CD4-positive, alpha-beta memory T cell (primary cell): ENCODE measurements around the gene HSD17B8. TPM values are rescaled to one million over a fixed set of nuclear protein-coding genes. Genes with fewer than 3 reads are reported as not detected.

Source experiments
- CTCF ChIA-PET: fragments of 350-600 bp; sonication (Branson Sonifier 250); formaldehyde crosslinking; loops from one replicate; lab custom pipeline; 2021; ENCODE audit warnings: inconsistent platforms; ENCODE audit not compliant: partially characterized antibody; lab: Charles Lee
- POLR2A ChIA-PET: fragments of 350-600 bp; sonication (Branson Sonifier 250); formaldehyde crosslinking; loops from one replicate; lab custom pipeline; 2021; ENCODE audit not compliant: partially characterized antibody; lab: Charles Lee
- DNase-seq, 5 donors: peaks; one replicate each; pipeline versions ENCODE4 v3.0.0 to v3.0.0-alpha.2; 2020 to 2022; ENCODE audit warnings: mixed read lengths in 1 of 5
- H3K27ac ChIP-seq: one replicate; pipeline ENCODE4 v1.7.0; 2013; ENCODE audit warnings: low read depth, low read length
- H3K27me3 ChIP-seq: 2 replicates; pipeline ENCODE4 v1.7.0; 2013; ENCODE audit warnings: mild to moderate bottlenecking, low read length, moderate library complexity; ENCODE audit not compliant: insufficient read depth
- H3K36me3 ChIP-seq: 2 replicates; pipeline ENCODE4 v1.7.0; 2013; ENCODE audit warnings: mild to moderate bottlenecking, low read length, moderate library complexity; ENCODE audit not compliant: insufficient read depth
- H3K4me1 ChIP-seq: 2 replicates; pipeline ENCODE4 v1.7.0; 2013; ENCODE audit warnings: mild to moderate bottlenecking, low read length, moderate library complexity; ENCODE audit not compliant: insufficient read depth
- H3K4me3 ChIP-seq, 2 donors: one replicate each; pipeline ENCODE4 v1.7.0; 2013; ENCODE audit warnings: low read length in 2 of 2, mild to moderate bottlenecking in 1 of 2
- H3K9me3 ChIP-seq, 2 donors: one replicate each; pipeline ENCODE4 v1.7.0; 2013; ENCODE audit warnings: low read length in 2 of 2, control low read depth in 1 of 2; ENCODE audit not compliant: control insufficient read depth in 1 of 2
- H3K27ac Mint-ChIP-seq, 7 donors: one replicate each; pipeline ENCODE4 v1.8.0; 2020 to 2021; ENCODE audit warnings: mixed read lengths in 7 of 7, mild to moderate bottlenecking in 6 of 7, inconsistent platforms in 3 of 7, moderate library complexity in 3 of 7
- H3K27me3 Mint-ChIP-seq, 2 donors: one replicate each; pipeline ENCODE4 v1.8.0; 2020 to 2021; ENCODE audit warnings: mixed read lengths in 2 of 2
- H3K36me3 Mint-ChIP-seq, 2 donors: one replicate each; pipeline ENCODE4 v1.8.0; 2020 to 2021; ENCODE audit warnings: mixed read lengths in 2 of 2, inconsistent platforms in 1 of 2, mild to moderate bottlenecking in 1 of 2
- H3K4me1 Mint-ChIP-seq, 4 donors: one replicate each; pipeline ENCODE4 v1.8.0; 2020 to 2021; ENCODE audit warnings: mixed read lengths in 4 of 4, mild to moderate bottlenecking in 1 of 4
- H3K4me3 Mint-ChIP-seq, 8 donors: one replicate each; pipeline ENCODE4 v1.8.0; 2020 to 2021; ENCODE audit warnings: mixed read lengths in 8 of 8, mild to moderate bottlenecking in 7 of 8, moderate library complexity in 6 of 8, inconsistent platforms in 3 of 8
- H3K9me3 Mint-ChIP-seq, 8 donors: one replicate each; pipeline ENCODE4 v1.8.0; 2020 to 2021; ENCODE audit warnings: mixed read lengths in 8 of 8, mild to moderate bottlenecking in 5 of 8, inconsistent platforms in 3 of 8, moderate library complexity in 1 of 8
- intact Hi-C: fragments of 100-400 bp; cut with micrococcal nuclease; formaldehyde crosslinking; loops from one replicate; pipeline ENCODE4 v1.15.1; 2023
- polyA plus RNA-seq, 2 donors: library from polyadenylated mRNA; unstranded; fragments of 300-500 nt; fragmentation: Illumina TruSeq; gene quantifications; one replicate each; pipeline ENCODE4 v1.2.3, GENCODE V29; 2021
- total RNA-seq, 2 experiments: library from RNA; stranded (reverse); gene quantifications; one replicate each; pipeline ENCODE4 v1.2.3, GENCODE V29; 2021

Gene HSD17B8
- total and polyA plus RNA-seq, 4 experiments from 2014 or later: 20.2 to 77.3 (median 39.9) TPM

- POLR2A ChIA-PET: no interaction called here
- no peak for DNase-seq
Observed at GRCh38 chr6:33166811-33167210, 37.6 kb upstream of the HSD17B8 start.

GRCh38 chr6:33167374-33168283, 36.8 kb upstream of the HSD17B8 start:
- Histone ChIP-seq H3K4me1 (no peaks in the 10 kb centered on the region), H3K4me3 (no peak overlapping the region), H3K27ac (no peak overlapping the region), H3K9me3 (no peaks in the 10 kb centered on the region), H3K27me3 (no peaks in the 10 kb centered on the region), H3K36me3 (no peaks in the 10 kb centered on the region)
- no peaks in the 10 kb centered on the region for H3K9me3 Mint-ChIP-seq
- no peaks in the 10 kb centered on the region for H3K36me3 Mint-ChIP-seq
- CTCF ChIA-PET: no interaction called here
- peaks cover 0 to 2% of the 10 kb centered on the region in 2 donors for H3K27me3 Mint-ChIP-seq
- no peaks in the 10 kb centered on the region for H3K4me1 Mint-ChIP-seq
- POLR2A ChIA-PET: interaction anchor here (1.5 kb wide), 1 partner anchor 24 kb away, joined by 4 read pairs; the partner anchor contains the start of gene COL11A2
- no peak overlapping the region for H3K4me3 Mint-ChIP-seq
- H3K27ac Mint-ChIP-seq: peak overlapping the region in 1 of 7 donors; percentile 62
- no peak for DNase-seq
- intact Hi-C loops: no loop called here

More at GRCh38 chr6:33166811-33167210, 37.6 kb upstream of the HSD17B8 start:
- no peaks in the 10 kb centered on the region for H3K36me3 ChIP-seq
- peaks cover 0 to 2% (median under 1%) of the 10 kb centered on the region in 4 donors for H3K4me1 Mint-ChIP-seq
- peaks cover 0 to 2% of the 10 kb centered on the region in 2 donors for H3K27me3 Mint-ChIP-seq
- H3K27ac Mint-ChIP-seq: no peak overlapping the region
- peaks cover 0 to 2% (median 0%) of the 10 kb centered on the region in 8 donors for H3K9me3 Mint-ChIP-seq
- H3K9me3 ChIP-seq: no peaks in the 10 kb centered on the region
- H3K4me1 ChIP-seq: peaks cover 3% of the 10 kb centered on the region
- no peak overlapping the region for H3K4me3 Mint-ChIP-seq
- CTCF ChIA-PET: no interaction called here
- no peaks in the 10 kb centered on the region for H3K27me3 ChIP-seq
- intact Hi-C loops: no loop called here
- no peak overlapping the region for H3K4me3 ChIP-seq
- no peak overlapping the region for H3K27ac ChIP-seq
- H3K36me3 Mint-ChIP-seq: no peaks in the 10 kb centered on the region

- ChIA-PET CTCF (no interaction called here), POLR2A (interaction anchor here (1.5 kb wide), 1 partner anchor 23 kb away, joined by 4 read pairs; the partner anchor contains the start of gene COL11A2)
- no peaks in the 10 kb centered on the region for H3K27me3 ChIP-seq
- H3K36me3 ChIP-seq: no peaks in the 10 kb centered on the region
- no peak overlapping the region for H3K4me3 ChIP-seq
- no peaks in the 10 kb centered on the region for H3K4me1 Mint-ChIP-seq
- no peak overlapping the region for H3K27ac Mint-ChIP-seq
- H3K4me3 Mint-ChIP-seq: peak overlapping the region in 1 of 8 donors; percentile 18
- no peaks in the 10 kb centered on the region for H3K36me3 Mint-ChIP-seq
- no peak overlapping the region for H3K27ac ChIP-seq
- H3K4me1 ChIP-seq: no peaks in the 10 kb centered on the region
- H3K27me3 Mint-ChIP-seq: peaks cover 0 to 2% of the 10 kb centered on the region in 2 donors
- no peaks in the 10 kb centered on the region for H3K9me3 Mint-ChIP-seq
- H3K9me3 ChIP-seq: no peaks in the 10 kb centered on the region
- intact Hi-C loops: no loop called here
- DNase-seq: no peak
Observed at GRCh38 chr6:33168284-33168601, 36.2 kb upstream of the HSD17B8 start.

- H3K27me3 ChIP-seq: no peaks in the 10 kb centered on the region
- H3K36me3 Mint-ChIP-seq: no peaks in the 10 kb centered on the region
- H3K4me1 ChIP-seq: no peaks in the 10 kb centered on the region
- no peaks in the 10 kb centered on the region for H3K9me3 ChIP-seq
- ChIA-PET CTCF (no interaction called here), POLR2A (interaction anchor here (1.5 kb wide), 1 partner anchor 23 kb away, joined by 4 read pairs; the partner anchor contains the start of gene COL11A2)
- H3K4me3 ChIP-seq: no peak overlapping the region
- no peak for DNase-seq
- peaks cover 0 to 2% of the 10 kb centered on the region in 2 donors for H3K27me3 Mint-ChIP-seq
- no peaks in the 10 kb centered on the region for H3K36me3 ChIP-seq
- H3K4me3 Mint-ChIP-seq: no peak overlapping the region
- no peaks in the 10 kb centered on the region for H3K4me1 Mint-ChIP-seq
- H3K27ac ChIP-seq: no peak overlapping the region
- H3K9me3 Mint-ChIP-seq: no peaks in the 10 kb centered on the region
- intact Hi-C loops: no loop called here
- no peak overlapping the region for H3K27ac Mint-ChIP-seq
Observed at GRCh38 chr6:33168639-33169038, 35.8 kb upstream of the HSD17B8 start.

- no peak for DNase-seq
- no peaks in the 10 kb centered on the region for H3K36me3 Mint-ChIP-seq
- no peaks in the 10 kb centered on the region for H3K27me3 ChIP-seq
- no peaks in the 10 kb centered on the region for H3K27me3 Mint-ChIP-seq
- peak overlapping the region in 1 of 7 donors; percentile 72 for H3K27ac Mint-ChIP-seq
- H3K4me1 Mint-ChIP-seq: no peaks in the 10 kb centered on the region
- CTCF ChIA-PET: no interaction called here
- POLR2A ChIA-PET: no interaction called here
- H3K4me1 ChIP-seq: no peaks in the 10 kb centered on the region
- no peaks in the 10 kb centered on the region for H3K9me3 ChIP-seq
- no peaks in the 10 kb centered on the region for H3K9me3 Mint-ChIP-seq
- no peaks in the 10 kb centered on the region for H3K36me3 ChIP-seq
- intact Hi-C loops: no loop called here
- no peak overlapping the region for H3K4me3 ChIP-seq
- H3K4me3 Mint-ChIP-seq: no peak overlapping the region
- H3K27ac ChIP-seq: no peak overlapping the region
Observed at GRCh38 chr6:33169291-33170175, 34.9 kb upstream of the HSD17B8 start.

GRCh38 chr6:33170176-33171015, 34.1 kb upstream of the HSD17B8 start:
- Mint-ChIP-seq H3K4me3 (no peak overlapping the region), H3K27me3 (peaks cover 0 to 6% of the 10 kb centered on the region in 2 donors), H3K27ac (no peak overlapping the region), H3K9me3 (no peaks in the 10 kb centered on the region), H3K4me1 (no peaks in the 10 kb centered on the region), H3K36me3 (no peaks in the 10 kb centered on the region)
- CTCF ChIA-PET: no interaction called here
- H3K9me3 ChIP-seq: no peaks in the 10 kb centered on the region
- intact Hi-C loops: no loop called here
- no peak overlapping the region for H3K4me3 ChIP-seq
- no peak overlapping the region for H3K27ac ChIP-seq
- H3K27me3 ChIP-seq: no peaks in the 10 kb centered on the region
- no peaks in the 10 kb centered on the region for H3K4me1 ChIP-seq
- POLR2A ChIA-PET: no interaction called here
- no peaks in the 10 kb centered on the region for H3K36me3 ChIP-seq
- no peak for DNase-seq
